ENCODE results near the gene OOSP4B.

GRCh38 chr11:60077216-60077817 is 60.3 kb downstream of the OOSP4B start:
- TF ChIP-seq POLR2AphosphoS5 (IDR thresholded peaks at IDR 0.05; ENCODE audit: low read depth, low read length) (no peak), ATF2 (CRISPR knock-in tag; IDR thresholded peaks at IDR 0.05) (no peak), CBFB (CRISPR knock-in tag; IDR thresholded peaks at IDR 0.05) (no peak)
